HEK293 (cell line): Measurements from ENCODE around the gene KCNE4.

Experiments
- SETDB1 ChIP-seq: IDR thresholded peaks from one replicate; pipeline ENCODE4 v1.6.1; 2017; ENCODE audit warnings: mild to moderate bottlenecking, low read length, moderate library complexity, mixed read lengths; ENCODE audit not compliant: insufficient read length
- YY1 ChIP-seq: fragments of 450-650 bp; formaldehyde crosslinking; IDR thresholded peaks from 2 replicates; pipeline ENCODE4 v1.5.1; 2018; ENCODE audit warnings: missing biosample characterization, missing genetic modification characterization
- ZBTB7A ChIP-seq: fragments of 450-650 bp; formaldehyde crosslinking; IDR thresholded peaks from 2 replicates; pipeline ENCODE4 v1.5.1; 2016; ENCODE audit warnings: low read depth, missing biosample characterization, missing genetic modification characterization
- ZNF133 ChIP-seq: fragments of 450-650 bp; formaldehyde crosslinking; IDR thresholded peaks from 2 replicates; pipeline ENCODE4 v1.5.1; 2016; ENCODE audit warnings: missing biosample characterization, missing genetic modification characterization
- ZNF274 ChIP-seq, 2 experiments: fragments of 200-500 bp in 1 of 2; fragments of 450-650 bp in 1 of 2; sonication (Bioruptor generic) in 1 of 2; formaldehyde crosslinking in 1 of 2; IDR thresholded peaks; 2 replicates each; pipeline versions ENCODE4 v1.5.1 to v1.6.1; 2014 to 2016; ENCODE audit warnings: borderline replicate concordance in 1 of 2, inconsistent platforms in 1 of 2, low read length in 1 of 2, missing biosample characterization in 1 of 2, missing genetic modification characterization in 1 of 2
- ZNF529 ChIP-seq: fragments of 450-650 bp; formaldehyde crosslinking; IDR thresholded peaks from 2 replicates; pipeline ENCODE4 v1.5.1; 2017; ENCODE audit warnings: missing genetic modification characterization, missing biosample characterization; ENCODE audit not compliant: insufficient replicate concordance
- ZNF558 ChIP-seq: fragments of 450-650 bp; formaldehyde crosslinking; IDR thresholded peaks from 2 replicates; pipeline ENCODE4 v1.5.1; 2016; ENCODE audit warnings: missing biosample characterization, missing genetic modification characterization
- ZNF571 ChIP-seq: fragments of 450-650 bp; formaldehyde crosslinking; IDR thresholded peaks from 2 replicates; pipeline ENCODE4 v1.5.0; 2017; ENCODE audit warnings: missing biosample characterization, missing genetic modification characterization
- ZNF830 ChIP-seq: fragments of 450-650 bp; IDR thresholded peaks from 2 replicates; pipeline ENCODE4 v1.5.0; 2018; ENCODE audit warnings: missing biosample characterization, missing genetic modification characterization, low read depth, mild to moderate bottlenecking, moderate library complexity
- TF ChIP-seq, protein P1 (sequence below): fragments of 450-650 bp; formaldehyde crosslinking; conservative IDR thresholded peaks from 2 replicates; pipeline ENCODE4 v1.5.1; 2016; ENCODE audit warnings: low read depth, missing biosample characterization, missing genetic modification characterization
- TF ChIP-seq, protein P2 (sequence below): fragments of 450-650 bp; formaldehyde crosslinking; IDR thresholded peaks from 2 replicates; pipeline ENCODE4 v1.5.1; 2016; ENCODE audit warnings: missing biosample characterization, missing genetic modification characterization
- TF ChIP-seq, protein P3 (sequence below): fragments of 450-650 bp; formaldehyde crosslinking; IDR thresholded peaks from 2 replicates; pipeline ENCODE4 v1.5.1; 2017; ENCODE audit warnings: missing biosample characterization, missing genetic modification characterization
- TF ChIP-seq, protein P4 (sequence below): fragments of 450-650 bp; formaldehyde crosslinking; IDR thresholded peaks from 2 replicates; pipeline ENCODE4 v1.5.1; 2016; ENCODE audit warnings: missing biosample characterization, missing genetic modification characterization

DNA sequence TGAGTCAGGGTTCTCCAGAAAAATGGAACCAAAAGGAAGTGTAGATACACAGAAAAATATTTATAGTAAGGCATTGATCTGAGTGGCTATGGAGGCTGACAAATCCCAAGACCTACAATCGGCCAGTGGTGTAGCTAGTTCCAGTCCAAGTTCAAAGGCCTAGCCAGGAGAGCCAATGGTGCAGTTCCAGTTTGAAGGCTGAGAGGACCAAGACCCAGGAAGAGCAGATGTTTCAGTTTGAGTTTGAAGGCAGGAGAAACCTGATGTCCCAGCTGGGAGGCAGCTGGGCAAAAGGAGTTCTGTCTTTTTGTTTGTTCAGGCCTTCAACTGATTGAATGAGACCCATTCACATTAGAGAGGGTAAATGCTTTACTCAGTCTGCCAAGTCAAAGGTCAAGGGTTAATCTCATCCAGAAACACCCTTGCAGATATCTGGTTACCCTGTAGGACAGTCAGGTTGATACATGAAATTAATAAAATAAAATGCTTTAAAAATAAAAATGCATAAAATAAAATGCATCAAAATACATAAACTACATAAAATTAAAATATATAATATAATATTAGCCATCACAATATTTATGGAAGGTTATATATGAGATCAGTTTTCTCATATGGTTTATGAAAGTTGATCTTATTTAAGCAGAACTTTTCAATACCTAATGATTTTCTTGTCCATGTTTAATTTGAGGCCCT, 38.7 kb downstream of the KCNE4 start:
- TF ChIP-seq ZNF558 (no peak), YY1 (tag by site-specific recombination) (no peak), ZNF529 (tag by site-specific recombination) (no peak), ZNF571 (no peak), ZNF133 (tag by site-specific recombination) (no peak), ZNF830 (tag by site-specific recombination) (no peak), ZNF274 (IDR thresholded peaks at IDR 0.05; ENCODE audit: low read length) (no peak), ZNF274 (tag by site-specific recombination; IDR thresholded peaks at IDR 0.05; ENCODE audit: borderline replicate concordance) (no peak), SETDB1 (no peak), ZBTB7A (tag by site-specific recombination) (no peak)
- TF ChIP-seq, protein P1, sequence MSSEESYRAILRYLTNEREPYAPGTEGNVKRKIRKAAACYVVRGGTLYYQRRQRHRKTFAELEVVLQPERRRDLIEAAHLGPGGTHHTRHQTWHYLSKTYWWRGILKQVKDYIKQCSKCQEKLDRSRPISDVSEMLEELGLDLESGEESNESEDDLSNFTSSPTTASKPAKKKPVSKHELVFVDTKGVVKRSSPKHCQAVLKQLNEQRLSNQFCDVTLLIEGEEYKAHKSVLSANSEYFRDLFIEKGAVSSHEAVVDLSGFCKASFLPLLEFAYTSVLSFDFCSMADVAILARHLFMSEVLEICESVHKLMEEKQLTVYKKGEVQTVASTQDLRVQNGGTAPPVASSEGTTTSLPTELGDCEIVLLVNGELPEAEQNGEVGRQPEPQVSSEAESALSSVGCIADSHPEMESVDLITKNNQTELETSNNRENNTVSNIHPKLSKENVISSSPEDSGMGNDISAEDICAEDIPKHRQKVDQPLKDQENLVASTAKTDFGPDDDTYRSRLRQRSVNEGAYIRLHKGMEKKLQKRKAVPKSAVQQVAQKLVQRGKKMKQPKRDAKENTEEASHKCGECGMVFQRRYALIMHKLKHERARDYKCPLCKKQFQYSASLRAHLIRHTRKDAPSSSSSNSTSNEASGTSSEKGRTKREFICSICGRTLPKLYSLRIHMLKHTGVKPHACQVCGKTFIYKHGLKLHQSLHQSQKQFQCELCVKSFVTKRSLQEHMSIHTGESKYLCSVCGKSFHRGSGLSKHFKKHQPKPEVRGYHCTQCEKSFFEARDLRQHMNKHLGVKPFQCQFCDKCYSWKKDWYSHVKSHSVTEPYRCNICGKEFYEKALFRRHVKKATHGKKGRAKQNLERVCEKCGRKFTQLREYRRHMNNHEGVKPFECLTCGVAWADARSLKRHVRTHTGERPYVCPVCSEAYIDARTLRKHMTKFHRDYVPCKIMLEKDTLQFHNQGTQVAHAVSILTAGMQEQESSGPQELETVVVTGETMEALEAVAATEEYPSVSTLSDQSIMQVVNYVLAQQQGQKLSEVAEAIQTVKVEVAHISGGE (tag by site-specific recombination), result no peak
- TF ChIP-seq, protein P2, sequence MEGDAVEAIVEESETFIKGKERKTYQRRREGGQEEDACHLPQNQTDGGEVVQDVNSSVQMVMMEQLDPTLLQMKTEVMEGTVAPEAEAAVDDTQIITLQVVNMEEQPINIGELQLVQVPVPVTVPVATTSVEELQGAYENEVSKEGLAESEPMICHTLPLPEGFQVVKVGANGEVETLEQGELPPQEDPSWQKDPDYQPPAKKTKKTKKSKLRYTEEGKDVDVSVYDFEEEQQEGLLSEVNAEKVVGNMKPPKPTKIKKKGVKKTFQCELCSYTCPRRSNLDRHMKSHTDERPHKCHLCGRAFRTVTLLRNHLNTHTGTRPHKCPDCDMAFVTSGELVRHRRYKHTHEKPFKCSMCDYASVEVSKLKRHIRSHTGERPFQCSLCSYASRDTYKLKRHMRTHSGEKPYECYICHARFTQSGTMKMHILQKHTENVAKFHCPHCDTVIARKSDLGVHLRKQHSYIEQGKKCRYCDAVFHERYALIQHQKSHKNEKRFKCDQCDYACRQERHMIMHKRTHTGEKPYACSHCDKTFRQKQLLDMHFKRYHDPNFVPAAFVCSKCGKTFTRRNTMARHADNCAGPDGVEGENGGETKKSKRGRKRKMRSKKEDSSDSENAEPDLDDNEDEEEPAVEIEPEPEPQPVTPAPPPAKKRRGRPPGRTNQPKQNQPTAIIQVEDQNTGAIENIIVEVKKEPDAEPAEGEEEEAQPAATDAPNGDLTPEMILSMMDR (tag by site-specific recombination), result no peak
- TF ChIP-seq, protein P3, sequence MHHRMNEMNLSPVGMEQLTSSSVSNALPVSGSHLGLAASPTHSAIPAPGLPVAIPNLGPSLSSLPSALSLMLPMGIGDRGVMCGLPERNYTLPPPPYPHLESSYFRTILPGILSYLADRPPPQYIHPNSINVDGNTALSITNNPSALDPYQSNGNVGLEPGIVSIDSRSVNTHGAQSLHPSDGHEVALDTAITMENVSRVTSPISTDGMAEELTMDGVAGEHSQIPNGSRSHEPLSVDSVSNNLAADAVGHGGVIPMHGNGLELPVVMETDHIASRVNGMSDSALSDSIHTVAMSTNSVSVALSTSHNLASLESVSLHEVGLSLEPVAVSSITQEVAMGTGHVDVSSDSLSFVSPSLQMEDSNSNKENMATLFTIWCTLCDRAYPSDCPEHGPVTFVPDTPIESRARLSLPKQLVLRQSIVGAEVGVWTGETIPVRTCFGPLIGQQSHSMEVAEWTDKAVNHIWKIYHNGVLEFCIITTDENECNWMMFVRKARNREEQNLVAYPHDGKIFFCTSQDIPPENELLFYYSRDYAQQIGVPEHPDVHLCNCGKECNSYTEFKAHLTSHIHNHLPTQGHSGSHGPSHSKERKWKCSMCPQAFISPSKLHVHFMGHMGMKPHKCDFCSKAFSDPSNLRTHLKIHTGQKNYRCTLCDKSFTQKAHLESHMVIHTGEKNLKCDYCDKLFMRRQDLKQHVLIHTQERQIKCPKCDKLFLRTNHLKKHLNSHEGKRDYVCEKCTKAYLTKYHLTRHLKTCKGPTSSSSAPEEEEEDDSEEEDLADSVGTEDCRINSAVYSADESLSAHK, result no peak
- TF ChIP-seq, protein P4, sequence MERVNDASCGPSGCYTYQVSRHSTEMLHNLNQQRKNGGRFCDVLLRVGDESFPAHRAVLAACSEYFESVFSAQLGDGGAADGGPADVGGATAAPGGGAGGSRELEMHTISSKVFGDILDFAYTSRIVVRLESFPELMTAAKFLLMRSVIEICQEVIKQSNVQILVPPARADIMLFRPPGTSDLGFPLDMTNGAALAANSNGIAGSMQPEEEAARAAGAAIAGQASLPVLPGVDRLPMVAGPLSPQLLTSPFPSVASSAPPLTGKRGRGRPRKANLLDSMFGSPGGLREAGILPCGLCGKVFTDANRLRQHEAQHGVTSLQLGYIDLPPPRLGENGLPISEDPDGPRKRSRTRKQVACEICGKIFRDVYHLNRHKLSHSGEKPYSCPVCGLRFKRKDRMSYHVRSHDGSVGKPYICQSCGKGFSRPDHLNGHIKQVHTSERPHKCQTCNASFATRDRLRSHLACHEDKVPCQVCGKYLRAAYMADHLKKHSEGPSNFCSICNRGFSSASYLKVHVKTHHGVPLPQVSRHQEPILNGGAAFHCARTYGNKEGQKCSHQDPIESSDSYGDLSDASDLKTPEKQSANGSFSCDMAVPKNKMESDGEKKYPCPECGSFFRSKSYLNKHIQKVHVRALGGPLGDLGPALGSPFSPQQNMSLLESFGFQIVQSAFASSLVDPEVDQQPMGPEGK (tag by site-specific recombination), result no peak
